Epithelial cell of esophagus (primary cell): ENCODE results near the gene MED23.

ENCODE experiments used
- DNase-seq: peaks from one replicate; pipeline ENCODE4 v3.0.0; 2010; ENCODE audit warnings: low read depth
- H3K4me3 ChIP-seq: 2 replicates; pipeline ENCODE4 v1.5.1; 2011; ENCODE audit warnings: mild to moderate bottlenecking, low read length, control low read depth
- TF ChIP-seq, protein P1 (sequence below): IDR thresholded peaks from 2 replicates; pipeline ENCODE4 v1.5.1; 2011; ENCODE audit warnings: low read depth, mild to moderate bottlenecking, low read length, control low read depth, inconsistent platforms; ENCODE audit not compliant: insufficient read depth; ENCODE audit errors: missing control alignments

MED23 gene

DNA sequence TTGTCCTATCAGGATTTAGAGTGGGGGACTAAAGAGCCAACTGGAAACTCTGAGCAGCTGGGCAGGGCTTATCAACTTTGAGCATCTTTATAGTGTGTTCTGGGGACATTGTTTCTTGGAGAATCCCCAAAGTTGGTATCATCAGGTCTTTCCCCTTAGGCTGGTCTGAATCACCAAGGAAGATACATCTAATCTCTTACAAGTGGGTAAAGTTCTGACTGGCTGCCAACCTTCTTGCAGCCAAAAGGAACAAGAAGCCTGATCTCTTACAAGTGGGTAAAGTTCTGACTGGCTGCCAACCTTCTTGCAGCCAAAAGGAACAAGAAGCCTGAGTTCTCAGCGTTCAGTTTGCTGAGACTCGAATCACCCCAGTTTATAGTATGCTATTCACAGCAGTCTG is 1.6 kb upstream of the MED23 start:
- TF ChIP-seq, protein P1, sequence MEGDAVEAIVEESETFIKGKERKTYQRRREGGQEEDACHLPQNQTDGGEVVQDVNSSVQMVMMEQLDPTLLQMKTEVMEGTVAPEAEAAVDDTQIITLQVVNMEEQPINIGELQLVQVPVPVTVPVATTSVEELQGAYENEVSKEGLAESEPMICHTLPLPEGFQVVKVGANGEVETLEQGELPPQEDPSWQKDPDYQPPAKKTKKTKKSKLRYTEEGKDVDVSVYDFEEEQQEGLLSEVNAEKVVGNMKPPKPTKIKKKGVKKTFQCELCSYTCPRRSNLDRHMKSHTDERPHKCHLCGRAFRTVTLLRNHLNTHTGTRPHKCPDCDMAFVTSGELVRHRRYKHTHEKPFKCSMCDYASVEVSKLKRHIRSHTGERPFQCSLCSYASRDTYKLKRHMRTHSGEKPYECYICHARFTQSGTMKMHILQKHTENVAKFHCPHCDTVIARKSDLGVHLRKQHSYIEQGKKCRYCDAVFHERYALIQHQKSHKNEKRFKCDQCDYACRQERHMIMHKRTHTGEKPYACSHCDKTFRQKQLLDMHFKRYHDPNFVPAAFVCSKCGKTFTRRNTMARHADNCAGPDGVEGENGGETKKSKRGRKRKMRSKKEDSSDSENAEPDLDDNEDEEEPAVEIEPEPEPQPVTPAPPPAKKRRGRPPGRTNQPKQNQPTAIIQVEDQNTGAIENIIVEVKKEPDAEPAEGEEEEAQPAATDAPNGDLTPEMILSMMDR, result no peak
- no peak overlapping the region for H3K4me3 ChIP-seq
- DNase-seq, result no peak

DNA sequence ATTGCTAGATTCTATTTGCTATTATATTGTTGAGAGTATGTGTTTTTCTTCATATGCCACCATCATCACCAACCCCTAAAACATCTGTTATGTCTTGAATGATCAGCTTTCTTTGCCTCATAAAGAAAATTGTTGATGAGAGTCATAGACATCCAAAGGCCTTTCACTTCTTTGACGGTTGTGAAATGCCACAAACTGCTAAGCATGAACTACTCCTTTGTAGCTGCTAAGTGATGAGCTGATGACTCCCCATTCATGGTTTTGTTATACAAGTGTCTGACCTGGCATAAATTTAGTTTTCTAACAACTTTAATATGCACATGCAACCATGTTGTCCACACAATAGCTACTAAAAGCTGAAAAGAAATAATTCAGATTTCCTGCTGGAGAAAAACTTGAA is 684 bp upstream of the MED23 start:
- H3K4me3 ChIP-seq, result no peak overlapping the region
- TF ChIP-seq, protein P1, result no peak
- DNase-seq, result no peak

DNA sequence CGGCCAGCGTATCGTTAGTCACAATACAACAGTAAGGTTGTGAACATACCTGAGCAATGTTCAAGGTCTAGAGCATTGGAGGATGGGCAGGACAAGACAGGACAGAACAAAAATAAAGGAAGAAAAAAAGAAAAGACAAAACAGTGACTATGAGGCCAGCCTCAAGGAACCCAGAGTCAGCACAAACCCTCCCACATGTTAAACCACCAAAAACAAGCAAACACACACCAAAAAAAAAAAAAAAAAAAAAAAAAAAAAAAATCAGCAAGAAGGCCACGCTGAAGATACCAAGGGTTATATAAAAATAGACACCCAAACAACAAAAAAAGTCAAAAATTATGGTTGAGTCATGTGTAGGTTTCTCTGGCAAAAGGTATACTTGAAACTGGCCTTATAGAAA is 12.8 kb downstream of the MED23 start:
- no peak for DNase-seq
- TF ChIP-seq, protein P1, result no peak
- no peak overlapping the region for H3K4me3 ChIP-seq

DNA sequence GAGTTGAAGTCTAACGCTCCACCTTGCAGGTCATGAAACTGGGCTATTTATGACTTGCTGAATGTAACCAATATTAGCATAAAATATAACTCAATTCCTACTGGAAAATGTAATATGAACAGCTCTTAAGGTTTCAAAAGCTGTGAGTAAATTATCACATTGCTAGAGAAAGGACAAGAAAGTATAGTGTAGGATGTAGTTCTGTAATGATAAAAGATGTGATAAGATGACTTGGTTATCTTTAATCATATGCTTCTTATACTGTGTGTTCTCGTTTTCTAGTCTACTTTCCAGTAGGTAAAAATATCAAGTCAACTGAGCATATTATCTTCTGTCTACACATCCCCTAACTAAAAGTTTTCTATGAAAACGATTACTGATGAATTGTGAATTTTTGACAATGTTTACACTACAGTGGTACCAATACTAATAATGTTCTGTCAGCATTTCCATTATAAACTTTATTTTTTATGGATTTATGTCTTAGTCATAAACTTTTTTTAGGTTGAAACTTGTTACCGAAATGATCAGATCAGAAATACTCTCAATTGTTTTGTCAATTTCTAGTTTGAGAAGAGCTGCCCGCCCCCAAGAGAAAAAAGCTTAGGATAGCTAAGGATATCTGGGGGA is 14.6 kb downstream of the MED23 start:
- TF ChIP-seq, protein P1, result no peak
- no peak overlapping the region for H3K4me3 ChIP-seq
- no peak for DNase-seq

DNA sequence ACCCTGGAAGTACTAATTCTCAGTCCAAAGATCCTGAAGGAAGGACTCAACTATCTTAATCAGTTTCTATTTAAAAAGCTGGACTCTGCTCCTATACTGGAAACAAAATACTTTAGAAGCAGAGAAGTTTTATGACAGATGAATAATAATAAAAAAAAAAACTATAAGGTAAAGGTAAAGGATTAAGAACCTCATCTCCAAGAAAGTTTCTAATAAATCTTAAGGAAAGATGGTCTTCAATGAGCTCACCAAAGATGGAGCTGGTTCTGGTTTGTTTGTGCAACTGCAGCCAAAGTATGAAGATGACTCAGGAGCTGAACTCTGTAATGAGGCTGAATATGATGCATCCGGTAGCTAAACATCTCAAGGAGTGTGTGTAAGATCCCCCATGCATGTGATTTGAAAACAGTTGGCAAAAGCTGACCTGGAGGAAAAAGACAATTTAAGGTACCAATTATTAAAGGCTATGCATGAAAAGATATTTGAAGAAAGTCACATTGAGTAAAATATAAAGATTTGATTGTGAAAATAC is 25.2 kb downstream of the MED23 start:
- DNase-seq, result peak; percentile 54
- TF ChIP-seq, protein P1, result no peak
- H3K4me3 ChIP-seq, result no peak overlapping the region

DNA sequence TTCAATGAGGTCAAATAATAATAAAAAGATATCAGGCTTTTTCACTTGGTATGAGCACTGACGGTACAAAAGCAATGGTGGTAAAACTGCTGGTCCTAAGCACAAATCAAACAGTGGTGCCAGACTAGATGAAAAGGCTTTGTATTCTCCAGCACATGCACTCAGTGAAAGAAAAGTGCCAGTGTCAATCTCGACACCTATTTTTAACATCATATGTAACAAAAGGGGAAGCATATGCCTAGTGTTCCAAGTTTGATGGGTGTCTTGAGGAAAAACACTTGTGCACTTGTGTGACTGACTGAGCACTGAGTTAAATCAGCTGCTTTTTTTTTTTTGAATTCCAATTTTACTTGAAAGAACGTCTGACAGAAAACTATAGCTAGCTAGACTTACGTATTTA is 27.3 kb downstream of the MED23 start:
- no peak for DNase-seq
- TF ChIP-seq, protein P1, result no peak
- H3K4me3 ChIP-seq, result no peak overlapping the region

DNA sequence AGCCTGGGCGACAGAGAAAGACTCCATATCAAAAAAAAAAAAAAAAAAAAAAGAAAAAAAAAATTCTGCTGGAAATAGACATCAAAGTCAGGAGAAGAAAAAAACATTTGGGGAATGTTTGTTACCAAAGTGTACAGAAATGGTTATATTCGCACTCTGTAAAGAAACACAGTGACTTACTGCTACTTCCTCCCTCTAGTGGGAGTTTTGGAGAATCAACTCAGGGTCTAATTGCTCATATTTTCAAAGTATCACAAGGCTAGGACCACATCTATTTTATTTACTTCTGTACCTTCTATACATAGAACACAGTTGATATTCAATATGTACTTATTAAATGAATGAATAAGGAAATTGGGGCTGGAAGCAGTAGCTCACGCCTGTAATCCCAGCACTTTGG is 30.6 kb downstream of the MED23 start:
- TF ChIP-seq, protein P1, result peak; percentile 32
- H3K4me3 ChIP-seq, result no peak overlapping the region
- DNase-seq, result no peak
